Liver (tissue), 9 donors: ENCODE measurements around the gene RTN4. TPM values are rescaled to one million over a fixed set of nuclear protein-coding genes. Genes with fewer than 3 reads are reported as not detected.

Source experiments
- DNase-seq: peaks from one replicate; pipeline ENCODE4 v3.0.0-alpha.2; 2017; ENCODE audit warnings: low spot score
- H3K27ac ChIP-seq, 2 donors: one replicate each; pipeline ENCODE4 v1.7.0; 2013; ENCODE audit warnings: inconsistent platforms in 2 of 2, low read length in 2 of 2, control low read depth in 1 of 2, low read depth in 1 of 2, mild to moderate bottlenecking in 1 of 2
- H3K27me3 ChIP-seq, 4 donors: one replicate each; pipeline versions ENCODE4 v1.6.1 to v1.7.0; 2013; ENCODE audit warnings: low read length in 3 of 4, inconsistent platforms in 1 of 4, mild to moderate bottlenecking in 1 of 4, moderate library complexity in 1 of 4; ENCODE audit not compliant: control insufficient read depth in 4 of 4, insufficient read depth in 4 of 4
- H3K36me3 ChIP-seq, 4 donors: one replicate each; pipeline versions ENCODE4 v1.6.1 to v1.7.0; 2013; ENCODE audit warnings: low read length in 3 of 4, mild to moderate bottlenecking in 3 of 4, low read depth in 1 of 4, moderate library complexity in 1 of 4; ENCODE audit not compliant: control insufficient read depth in 4 of 4, insufficient read depth in 3 of 4
- H3K4me1 ChIP-seq, 4 donors: one replicate each; pipeline versions ENCODE4 v1.6.1 to v1.7.0; 2013; ENCODE audit warnings: low read length in 3 of 4, mild to moderate bottlenecking in 3 of 4, moderate library complexity in 1 of 4; ENCODE audit not compliant: control insufficient read depth in 4 of 4, insufficient read depth in 4 of 4
- H3K4me3 ChIP-seq, 3 donors: one replicate each; pipeline versions ENCODE4 v1.6.1 to v1.7.0; 2013; ENCODE audit warnings: low read length in 3 of 3, control low read depth in 1 of 3, low read depth in 1 of 3, mild to moderate bottlenecking in 1 of 3
- H3K9ac ChIP-seq, 2 donors: one replicate each; pipeline ENCODE4 v1.7.0; 2013; ENCODE audit warnings: low read length in 2 of 2, mild to moderate bottlenecking in 2 of 2, moderate library complexity in 2 of 2, control low read depth in 1 of 2, low read depth in 1 of 2
- H3K9me3 ChIP-seq, 4 donors: one replicate each; pipeline versions ENCODE4 v1.6.1 to v1.7.0; 2013; ENCODE audit warnings: low read length in 3 of 4; ENCODE audit not compliant: control insufficient read depth in 4 of 4
- CTCF ChIP-seq: fragments of 150-350 bp; IDR thresholded peaks from 2 replicates; pipeline ENCODE4 v1.5.1; 2017; ENCODE audit warnings: improper control_type of control experiment, low read depth, low read length; ENCODE audit not compliant: missing input control
- EGR1 ChIP-seq, 2 donors: IDR thresholded peaks; 2 replicates each; pipeline ENCODE4 v1.6.1; 2016 to 2018; ENCODE audit warnings: antibody characterized with exemption in 2 of 2, low read depth in 2 of 2
- FOXA1 ChIP-seq: IDR thresholded peaks from 2 replicates; pipeline ENCODE4 v1.6.1; 2016; ENCODE audit warnings: antibody characterized with exemption
- FOXA2 ChIP-seq: IDR thresholded peaks from 2 replicates; pipeline ENCODE4 v1.6.1; 2016; ENCODE audit warnings: antibody characterized with exemption
- GABPA ChIP-seq, 2 donors: IDR thresholded peaks in 1 of 2; conservative IDR thresholded peaks in 1 of 2; 2 replicates each; pipeline ENCODE4 v1.6.1; 2016; ENCODE audit warnings: antibody characterized with exemption in 2 of 2, mild to moderate bottlenecking in 1 of 2, moderate library complexity in 1 of 2
- HNF4A ChIP-seq, 2 donors: conservative IDR thresholded peaks; 2 replicates each; pipeline ENCODE4 v1.6.1; 2016; ENCODE audit warnings: antibody characterized with exemption in 2 of 2, mild to moderate bottlenecking in 2 of 2
- HNF4G ChIP-seq: IDR thresholded peaks from 2 replicates; pipeline ENCODE4 v1.6.1; 2016; ENCODE audit warnings: antibody characterized with exemption
- JUND ChIP-seq, 2 donors: IDR thresholded peaks; 2 replicates each; pipeline ENCODE4 v1.6.1; 2016; ENCODE audit warnings: antibody characterized with exemption in 2 of 2
- NR2F2 ChIP-seq: IDR thresholded peaks from 2 replicates; pipeline ENCODE4 v1.6.1; 2016; ENCODE audit warnings: antibody characterized with exemption
- RAD21 ChIP-seq, 2 donors: IDR thresholded peaks; 2 replicates each; pipeline ENCODE4 v1.6.1; 2016; ENCODE audit warnings: antibody characterized with exemption in 2 of 2, mild to moderate bottlenecking in 2 of 2
- REST ChIP-seq: IDR thresholded peaks from 2 replicates; pipeline ENCODE4 v1.6.1; 2016; ENCODE audit warnings: antibody characterized with exemption, mild to moderate bottlenecking
- RXRA ChIP-seq, 2 donors: IDR thresholded peaks; 2 replicates each; pipeline ENCODE4 v1.6.1; 2017 to 2018; ENCODE audit warnings: antibody characterized with exemption in 2 of 2, mild to moderate bottlenecking in 1 of 2
- SP1 ChIP-seq: IDR thresholded peaks from 2 replicates; pipeline ENCODE4 v1.6.1; 2018; ENCODE audit warnings: antibody characterized with exemption, mild to moderate bottlenecking
- YY1 ChIP-seq: IDR thresholded peaks from 2 replicates; pipeline ENCODE4 v1.6.1; 2016; ENCODE audit warnings: antibody characterized with exemption, mild to moderate bottlenecking
- WGBS: extraction: QIAGEN DNeasy Blood & Tissue Kit; methylation state at CpG from one replicate; pipeline ENCODE4 v1.1.7; 2013; 5-methylcytosine and 5-hydroxymethylcytosine counted together
- polyA plus RNA-seq, 2 donors: library from polyadenylated mRNA; stranded (reverse) in 1 of 2; unstranded in 1 of 2; fragments of 200-250 nt in 1 of 2; fragments of >200 nt in 1 of 2; fragmentation: Nextera tagmentation in 1 of 2; extraction: Ambion mirVana in 1 of 2; gene quantifications; one replicate each; pipeline versions ENCODE4 v1.2.1 to v1.2.3, GENCODE V29; 2013 to 2015
- total RNA-seq, 2 donors: library from RNA; depleted of rRNA; stranded (reverse); fragments of >200 nt; gene quantifications; one replicate each; pipeline ENCODE4 v1.2.3, GENCODE V29; 2014
- TF ChIP-seq, protein P1 (sequence below): IDR thresholded peaks from 2 replicates; pipeline ENCODE4 v1.6.1; 2016; ENCODE audit warnings: antibody characterized with exemption
- TF ChIP-seq, protein P2 (sequence below): IDR thresholded peaks from 2 replicates; pipeline ENCODE4 v1.6.1; 2016; ENCODE audit warnings: antibody characterized with exemption
- TF ChIP-seq, protein P3 (sequence below): IDR thresholded peaks from 2 replicates; pipeline ENCODE4 v1.6.1; 2016; ENCODE audit warnings: antibody characterized with exemption
- donor health status: healthy.
- donor health status: healthy.
- donor health status: healthy.
- donor health status: healthy.
- donor health status: healthy.

Gene RTN4
- total and polyA plus RNA-seq, 4 donors = 73.5 to 348 (median 151) TPM

- no peaks in the 10 kb centered on the region for H3K27me3 ChIP-seq
- H3K9ac ChIP-seq = no peak overlapping the region
- TF ChIP-seq, protein P1, sequence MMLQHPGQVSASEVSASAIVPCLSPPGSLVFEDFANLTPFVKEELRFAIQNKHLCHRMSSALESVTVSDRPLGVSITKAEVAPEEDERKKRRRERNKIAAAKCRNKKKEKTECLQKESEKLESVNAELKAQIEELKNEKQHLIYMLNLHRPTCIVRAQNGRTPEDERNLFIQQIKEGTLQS = no peak
- TF ChIP-seq CTCF = no peak
- TF ChIP-seq, protein P2, sequence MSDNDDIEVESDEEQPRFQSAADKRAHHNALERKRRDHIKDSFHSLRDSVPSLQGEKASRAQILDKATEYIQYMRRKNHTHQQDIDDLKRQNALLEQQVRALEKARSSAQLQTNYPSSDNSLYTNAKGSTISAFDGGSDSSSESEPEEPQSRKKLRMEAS = no peak
- no peak for TF ChIP-seq REST
- TF ChIP-seq NR2F2 = no peak
- TF ChIP-seq RXRA (IDR thresholded peaks at IDR 0.05) = no peak
- no peak for TF ChIP-seq GABPA (IDR thresholded peaks at IDR 0.05 in 1 of 2, conservative IDR thresholded peaks at IDR 0.05 in 1 of 2)
- TF ChIP-seq EGR1 (IDR thresholded peaks at IDR 0.05; ENCODE audit: low read depth in 2 of 2) = no peak
- TF ChIP-seq JUND (IDR thresholded peaks at IDR 0.05) = no peak
- no peak for TF ChIP-seq HNF4A (conservative IDR thresholded peaks at IDR 0.05)
- no peak for TF ChIP-seq SP1
- TF ChIP-seq, protein P3, sequence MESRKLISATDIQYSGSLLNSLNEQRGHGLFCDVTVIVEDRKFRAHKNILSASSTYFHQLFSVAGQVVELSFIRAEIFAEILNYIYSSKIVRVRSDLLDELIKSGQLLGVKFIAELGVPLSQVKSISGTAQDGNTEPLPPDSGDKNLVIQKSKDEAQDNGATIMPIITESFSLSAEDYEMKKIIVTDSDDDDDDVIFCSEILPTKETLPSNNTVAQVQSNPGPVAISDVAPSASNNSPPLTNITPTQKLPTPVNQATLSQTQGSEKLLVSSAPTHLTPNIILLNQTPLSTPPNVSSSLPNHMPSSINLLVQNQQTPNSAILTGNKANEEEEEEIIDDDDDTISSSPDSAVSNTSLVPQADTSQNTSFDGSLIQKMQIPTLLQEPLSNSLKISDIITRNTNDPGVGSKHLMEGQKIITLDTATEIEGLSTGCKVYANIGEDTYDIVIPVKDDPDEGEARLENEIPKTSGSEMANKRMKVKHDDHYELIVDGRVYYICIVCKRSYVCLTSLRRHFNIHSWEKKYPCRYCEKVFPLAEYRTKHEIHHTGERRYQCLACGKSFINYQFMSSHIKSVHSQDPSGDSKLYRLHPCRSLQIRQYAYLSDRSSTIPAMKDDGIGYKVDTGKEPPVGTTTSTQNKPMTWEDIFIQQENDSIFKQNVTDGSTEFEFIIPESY = no peak
- H3K36me3 ChIP-seq = no peaks in the 10 kb centered on the region
- DNase-seq = no peak
- no peaks in the 10 kb centered on the region for H3K9me3 ChIP-seq
- H3K27ac ChIP-seq = no peak overlapping the region
- 96% methylated on average over 8 of the region's 8 CpGs for WGBS
- no peak overlapping the region for H3K4me3 ChIP-seq
- H3K4me1 ChIP-seq = peaks cover 0 to 2% (median 0%) of the 10 kb centered on the region in 4 donors
Observed at GRCh38 chr2:55043841-55044240, 6.4 kb downstream of the RTN4 start.

- Histone ChIP-seq H3K9ac (no peak overlapping the region), H3K36me3 (no peaks in the 10 kb centered on the region), H3K27me3 (no peaks in the 10 kb centered on the region), H3K27ac (no peak overlapping the region), H3K9me3 (no peaks in the 10 kb centered on the region), H3K4me1 (no peaks in the 10 kb centered on the region), H3K4me3 (no peak overlapping the region)
- WGBS = 82% methylated on average over 1 of the region's 1 CpG
- DNase-seq = no peak
- TF ChIP-seq, protein P3 = no peak
- no peak for TF ChIP-seq GABPA (IDR thresholded peaks at IDR 0.05 in 1 of 2, conservative IDR thresholded peaks at IDR 0.05 in 1 of 2)
- TF ChIP-seq RAD21 (IDR thresholded peaks at IDR 0.05) = no peak
- TF ChIP-seq, protein P2 = no peak
- TF ChIP-seq FOXA1 = no peak
- no peak for TF ChIP-seq SP1
- no peak for TF ChIP-seq RXRA (IDR thresholded peaks at IDR 0.05)
- no peak for TF ChIP-seq YY1
- TF ChIP-seq NR2F2 = no peak
- TF ChIP-seq HNF4G = no peak
- TF ChIP-seq CTCF = no peak
- no peak for TF ChIP-seq EGR1 (IDR thresholded peaks at IDR 0.05; ENCODE audit: low read depth in 2 of 2)
- no peak for TF ChIP-seq HNF4A (conservative IDR thresholded peaks at IDR 0.05)
- TF ChIP-seq FOXA2 = no peak
- TF ChIP-seq, protein P1 = no peak
Observed at GRCh38 chr2:55038428-55038827, 11.8 kb downstream of the RTN4 start.
